NT2/D1 (cell line): Measurements from ENCODE around the gene CARD6.

Experiments
- SUZ12 ChIP-seq: IDR thresholded peaks from 2 replicates; pipeline ENCODE4 v1.6.1; 2011; ENCODE audit not compliant: insufficient read length, insufficient read depth; ENCODE audit errors: extremely low read depth
- YY1 ChIP-seq: IDR thresholded peaks from 2 replicates; pipeline ENCODE4 v1.6.1; 2011; ENCODE audit not compliant: insufficient read length, insufficient read depth
- ZNF274 ChIP-seq: IDR thresholded peaks from 2 replicates; pipeline ENCODE4 v1.6.1; 2011; ENCODE audit warnings: mild to moderate bottlenecking, low read depth, low read length

GRCh38 chr5:40796487-40796889 lies 44.7 kb upstream of the CARD6 start:
- TF ChIP-seq SUZ12 (no peak), ZNF274 (no peak), YY1 (no peak)
